Loucy (cell line): Measurements from ENCODE around the gene PLEKHA6.

Source experiments
- EZH2phosphoT487 ChIP-seq: fragments of 200-600 bp; IDR thresholded peaks from 2 replicates; pipeline ENCODE4 v1.6.1; 2018; ENCODE audit warnings: antibody characterized with exemption, mild to moderate bottlenecking, moderate library complexity, borderline replicate concordance
- TF ChIP-seq, protein P1 (sequence below): fragments of 200-600 bp; sonication (generic); conservative IDR thresholded peaks from 2 replicates; pipeline ENCODE4 v1.5.1; 2014; ENCODE audit warnings: mild to moderate bottlenecking, antibody characterized with exemption, low read length

DNA sequence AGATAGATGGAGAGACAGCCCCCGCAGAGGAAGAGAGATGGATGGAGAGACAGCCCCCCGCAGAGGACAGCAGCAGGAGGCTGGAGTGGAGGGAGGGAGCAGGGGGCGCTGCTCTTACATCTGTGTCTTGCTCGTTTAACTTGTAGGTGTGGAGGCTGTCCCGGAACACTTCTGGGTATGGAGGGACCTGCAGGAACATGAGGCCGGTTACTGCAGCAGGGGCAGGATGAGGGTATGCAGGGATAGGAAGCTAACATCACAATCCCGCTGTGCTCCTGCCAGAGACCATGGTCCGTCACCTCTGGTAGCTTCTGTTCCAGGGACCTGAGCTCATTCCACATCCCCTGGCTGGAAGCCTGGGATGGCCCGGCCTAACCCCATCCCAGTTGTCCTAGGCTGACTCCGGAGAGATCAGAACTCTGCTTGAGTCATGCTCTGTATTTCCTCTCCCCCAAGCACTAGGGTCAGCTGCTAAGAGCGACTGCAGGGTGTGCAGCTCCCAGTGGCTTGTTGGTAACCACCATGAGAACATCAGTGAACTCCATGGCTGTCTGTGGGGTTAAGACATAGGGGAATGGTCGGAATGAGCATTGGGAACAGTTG lies 109.2 kb downstream of the PLEKHA6 start:
- TF ChIP-seq, protein P1, sequence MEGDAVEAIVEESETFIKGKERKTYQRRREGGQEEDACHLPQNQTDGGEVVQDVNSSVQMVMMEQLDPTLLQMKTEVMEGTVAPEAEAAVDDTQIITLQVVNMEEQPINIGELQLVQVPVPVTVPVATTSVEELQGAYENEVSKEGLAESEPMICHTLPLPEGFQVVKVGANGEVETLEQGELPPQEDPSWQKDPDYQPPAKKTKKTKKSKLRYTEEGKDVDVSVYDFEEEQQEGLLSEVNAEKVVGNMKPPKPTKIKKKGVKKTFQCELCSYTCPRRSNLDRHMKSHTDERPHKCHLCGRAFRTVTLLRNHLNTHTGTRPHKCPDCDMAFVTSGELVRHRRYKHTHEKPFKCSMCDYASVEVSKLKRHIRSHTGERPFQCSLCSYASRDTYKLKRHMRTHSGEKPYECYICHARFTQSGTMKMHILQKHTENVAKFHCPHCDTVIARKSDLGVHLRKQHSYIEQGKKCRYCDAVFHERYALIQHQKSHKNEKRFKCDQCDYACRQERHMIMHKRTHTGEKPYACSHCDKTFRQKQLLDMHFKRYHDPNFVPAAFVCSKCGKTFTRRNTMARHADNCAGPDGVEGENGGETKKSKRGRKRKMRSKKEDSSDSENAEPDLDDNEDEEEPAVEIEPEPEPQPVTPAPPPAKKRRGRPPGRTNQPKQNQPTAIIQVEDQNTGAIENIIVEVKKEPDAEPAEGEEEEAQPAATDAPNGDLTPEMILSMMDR: no peak
- TF ChIP-seq EZH2phosphoT487: no peak
